ENCODE data around the gene OR10J4. TPM values are rescaled to one million over a fixed set of nuclear protein-coding genes. Genes with fewer than 3 reads are reported as not detected.

Gene OR10J4
- total RNA-seq = not detected

- no peak within 1 kb of the TSS for H3K27ac ChIP-seq
- no peaks in the 10 kb centered on the region for H3K4me1 ChIP-seq (replicated peaks)
- H3K9me3 ChIP-seq = no peaks in the 10 kb centered on the region
- H3K27me3 ChIP-seq (replicated peaks; ENCODE audit: insufficient read depth) = no peaks in the 10 kb centered on the region
- no peak within 1 kb of the TSS for H3K4me3 ChIP-seq
- 83% methylated on average over 1 of the region's 1 CpG for WGBS
- intact Hi-C loops (cut with DNase I) = no loop called here
- DNase-seq (ENCODE audit: low spot score) = no peak
- no peaks in the 10 kb centered on the region for H3K36me3 ChIP-seq
- no peak for TF ChIP-seq POLR2AphosphoS5 (IDR thresholded peaks at IDR 0.05)
- no peak for TF ChIP-seq CTCF (IDR thresholded peaks at IDR 0.05)
- no peak for TF ChIP-seq POLR2A (IDR thresholded peaks at IDR 0.05)
These were observed at the start of gene OR10J4 for GRCh38 chr1:159431904-159432303. OR10J4 (plus strand) TSS chr1:159432204.

GRCh38 chr1:159406821-159407220, 25.2 kb upstream of the OR10J4 start:
- intact Hi-C loops (cut with DNase I) = no loop called here
- 84% methylated on average over 2 of the region's 2 CpGs for WGBS
- DNase-seq (ENCODE audit: low spot score) = no peak

GRCh38 chr1:159408862-159409400, 23.1 kb upstream of the OR10J4 start:
- no peak overlapping the region for H3K4me3 ChIP-seq
- no peaks in the 10 kb centered on the region for H3K9me3 ChIP-seq
- H3K27ac ChIP-seq = no peak overlapping the region
- no peaks in the 10 kb centered on the region for H3K27me3 ChIP-seq (replicated peaks; ENCODE audit: insufficient read depth)
- DNase-seq (ENCODE audit: low spot score) = no peak
- 78% methylated on average over 6 of the region's 6 CpGs for WGBS
- intact Hi-C loops (cut with DNase I) = no loop called here
- TF ChIP-seq POLR2AphosphoS5 (IDR thresholded peaks at IDR 0.05) (no peak), POLR2A (IDR thresholded peaks at IDR 0.05) (no peak), CTCF (IDR thresholded peaks at IDR 0.05) (no peak)
- no peaks in the 10 kb centered on the region for H3K36me3 ChIP-seq
- no peaks in the 10 kb centered on the region for H3K4me1 ChIP-seq (replicated peaks)

More at GRCh38 chr1:159406821-159407220, 25.2 kb upstream of the OR10J4 start:
- Histone ChIP-seq H3K4me3 (no peak overlapping the region), H3K27me3 (replicated peaks; ENCODE audit: insufficient read depth) (no peaks in the 10 kb centered on the region), H3K27ac (no peak overlapping the region), H3K36me3 (no peaks in the 10 kb centered on the region), H3K4me1 (replicated peaks) (no peaks in the 10 kb centered on the region), H3K9me3 (no peaks in the 10 kb centered on the region)
- TF ChIP-seq CTCF (IDR thresholded peaks at IDR 0.05) = no peak
- no peak for TF ChIP-seq POLR2AphosphoS5 (IDR thresholded peaks at IDR 0.05)
- no peak for TF ChIP-seq POLR2A (IDR thresholded peaks at IDR 0.05)

GRCh38 chr1:159421821-159422220, 10.2 kb upstream of the OR10J4 start:
- Histone ChIP-seq H3K9me3 (no peaks in the 10 kb centered on the region), H3K27me3 (replicated peaks; ENCODE audit: insufficient read depth) (no peaks in the 10 kb centered on the region), H3K36me3 (no peaks in the 10 kb centered on the region), H3K27ac (no peak overlapping the region), H3K4me1 (replicated peaks) (no peaks in the 10 kb centered on the region), H3K4me3 (no peak overlapping the region)
- intact Hi-C loops (cut with DNase I) = no loop called here
- 80% methylated on average over 8 of the region's 8 CpGs for WGBS
- TF ChIP-seq CTCF (IDR thresholded peaks at IDR 0.05) (no peak), POLR2A (IDR thresholded peaks at IDR 0.05) (no peak), POLR2AphosphoS5 (IDR thresholded peaks at IDR 0.05) (no peak)
- DNase-seq (ENCODE audit: low spot score) = no peak

- Histone ChIP-seq H3K27ac (no peak overlapping the region), H3K27me3 (replicated peaks; ENCODE audit: insufficient read depth) (no peaks in the 10 kb centered on the region), H3K36me3 (no peaks in the 10 kb centered on the region), H3K4me1 (replicated peaks) (no peaks in the 10 kb centered on the region), H3K9me3 (no peaks in the 10 kb centered on the region), H3K4me3 (no peak overlapping the region)
- intact Hi-C loops (cut with DNase I) = no loop called here
- 58% methylated on average over 3 of the region's 3 CpGs for WGBS
- no peak for DNase-seq (ENCODE audit: low spot score)
- TF ChIP-seq POLR2AphosphoS5 (IDR thresholded peaks at IDR 0.05) (no peak), CTCF (IDR thresholded peaks at IDR 0.05) (no peak), POLR2A (IDR thresholded peaks at IDR 0.05) (no peak)
These were observed 3.5 kb upstream of the OR10J4 start for GRCh38 chr1:159428536-159428935.

All from prostate gland (tissue), 2 donors.